GM12875 (cell line): Measurements from ENCODE around the gene MUC20.
A peak's percentile ranks its signal among the peaks of the same experiment; 100 is the strongest.
"Not testable (repeated sequence)": the region's sequence is repeated elsewhere in the genome, so short reads cannot be mapped to it uniquely, and the experiment has no call there.

ENCODE experiments used
- H3K4me3 ChIP-seq: one replicate; pipeline ENCODE4 v1.5.1; 2011; ENCODE audit warnings: low read depth, low read length, control low read depth
- TF ChIP-seq, protein P1 (sequence below): IDR thresholded peaks from 2 replicates; pipeline ENCODE4 v1.5.1; 2011; ENCODE audit warnings: low read depth, mild to moderate bottlenecking, control low read depth, inconsistent platforms, low read length, moderate library complexity, borderline replicate concordance; ENCODE audit not compliant: insufficient read depth

Gene MUC20

DNA sequence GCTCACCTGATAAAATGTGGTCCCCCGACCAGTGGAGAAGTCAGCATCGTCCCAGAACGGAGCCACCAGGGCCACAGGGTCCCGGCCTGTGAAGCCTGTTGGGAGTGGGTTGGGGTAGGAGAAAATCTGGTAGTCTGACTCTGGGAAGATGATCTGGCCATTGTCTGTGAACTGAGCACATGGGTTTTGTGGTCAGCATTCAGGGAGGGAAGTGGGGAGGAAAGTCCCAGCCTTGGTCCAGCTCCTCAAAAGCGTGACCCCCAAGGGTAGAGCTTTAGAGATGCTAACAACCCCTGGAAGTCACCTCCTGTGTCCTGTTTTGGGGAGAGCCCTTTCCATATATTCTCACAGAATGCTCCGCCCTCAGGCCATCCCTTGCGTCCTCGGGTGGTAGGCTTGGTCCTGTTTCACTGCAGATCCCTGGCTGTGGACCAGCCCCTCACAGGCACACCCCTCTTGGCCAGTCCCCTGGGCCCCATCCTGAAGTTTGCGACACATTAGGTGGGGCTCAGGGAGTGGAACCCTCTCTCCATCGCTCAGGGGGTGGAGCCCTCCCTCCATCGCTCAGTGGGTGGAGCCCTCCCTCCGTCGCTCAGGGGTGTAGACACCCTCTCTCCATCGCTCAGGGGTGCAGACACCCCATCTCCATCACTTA is 51.0 kb downstream of the MUC20 start:
- TF ChIP-seq, protein P1, sequence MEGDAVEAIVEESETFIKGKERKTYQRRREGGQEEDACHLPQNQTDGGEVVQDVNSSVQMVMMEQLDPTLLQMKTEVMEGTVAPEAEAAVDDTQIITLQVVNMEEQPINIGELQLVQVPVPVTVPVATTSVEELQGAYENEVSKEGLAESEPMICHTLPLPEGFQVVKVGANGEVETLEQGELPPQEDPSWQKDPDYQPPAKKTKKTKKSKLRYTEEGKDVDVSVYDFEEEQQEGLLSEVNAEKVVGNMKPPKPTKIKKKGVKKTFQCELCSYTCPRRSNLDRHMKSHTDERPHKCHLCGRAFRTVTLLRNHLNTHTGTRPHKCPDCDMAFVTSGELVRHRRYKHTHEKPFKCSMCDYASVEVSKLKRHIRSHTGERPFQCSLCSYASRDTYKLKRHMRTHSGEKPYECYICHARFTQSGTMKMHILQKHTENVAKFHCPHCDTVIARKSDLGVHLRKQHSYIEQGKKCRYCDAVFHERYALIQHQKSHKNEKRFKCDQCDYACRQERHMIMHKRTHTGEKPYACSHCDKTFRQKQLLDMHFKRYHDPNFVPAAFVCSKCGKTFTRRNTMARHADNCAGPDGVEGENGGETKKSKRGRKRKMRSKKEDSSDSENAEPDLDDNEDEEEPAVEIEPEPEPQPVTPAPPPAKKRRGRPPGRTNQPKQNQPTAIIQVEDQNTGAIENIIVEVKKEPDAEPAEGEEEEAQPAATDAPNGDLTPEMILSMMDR = no peak
- H3K4me3 ChIP-seq = no peak overlapping the region

DNA sequence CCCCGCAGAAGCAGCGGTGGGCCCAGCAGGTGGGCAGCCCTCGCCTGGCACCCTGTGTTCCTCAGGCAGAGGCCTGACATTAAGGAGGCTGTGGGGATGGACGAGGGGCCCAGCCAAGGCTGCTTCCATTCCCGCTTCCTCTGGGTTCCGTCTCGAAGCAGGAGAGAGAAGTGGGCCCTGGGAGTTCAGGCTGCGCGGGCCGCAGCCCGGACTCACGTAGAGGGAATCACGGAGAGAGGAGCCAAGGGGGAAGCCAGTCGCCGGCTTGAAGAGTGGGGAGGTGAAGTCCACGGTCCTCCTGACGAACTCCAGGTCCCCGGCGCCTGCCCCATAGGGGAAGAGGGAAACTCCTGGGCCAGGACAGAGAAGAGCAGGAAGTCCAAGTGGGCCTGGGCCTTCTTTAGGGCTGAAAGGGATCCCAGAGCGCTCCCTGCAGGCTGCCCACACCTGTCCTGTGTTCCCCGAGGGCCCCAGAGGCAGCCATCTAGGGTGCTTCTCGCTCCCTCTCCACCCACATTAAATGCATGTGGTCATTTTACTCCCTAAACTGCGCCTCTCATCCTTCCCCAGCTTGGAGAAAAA is 53.3 kb downstream of the MUC20 start:
- TF ChIP-seq, protein P1 = no peak

DNA sequence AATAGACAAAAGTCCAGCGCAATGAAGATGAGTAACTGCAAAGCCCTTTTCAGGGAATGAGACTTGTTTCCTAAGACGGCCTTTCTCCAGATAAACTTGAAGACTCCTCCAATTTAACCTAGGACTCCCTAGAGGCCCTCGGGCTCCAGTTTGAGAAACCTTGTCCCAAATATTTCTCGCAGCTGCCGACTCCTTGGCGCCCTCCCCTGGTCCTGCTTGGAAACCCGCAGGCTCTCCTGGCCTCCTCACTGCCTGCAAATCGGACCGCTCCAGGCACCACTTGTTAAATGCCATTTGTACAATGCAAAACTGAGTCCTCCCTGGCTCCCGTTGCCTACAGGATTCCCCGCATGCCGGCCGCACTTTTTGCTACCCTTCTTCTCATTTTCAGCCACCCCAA is 54.1 kb downstream of the MUC20 start:
- H3K4me3 ChIP-seq = no peak overlapping the region
- TF ChIP-seq, protein P1 = peak; percentile 29; the same call in 1 of the 2 replicates

More for the DNA sequence above, 53.3 kb downstream of the MUC20 start:
- H3K4me3 ChIP-seq = no peak overlapping the region

DNA sequence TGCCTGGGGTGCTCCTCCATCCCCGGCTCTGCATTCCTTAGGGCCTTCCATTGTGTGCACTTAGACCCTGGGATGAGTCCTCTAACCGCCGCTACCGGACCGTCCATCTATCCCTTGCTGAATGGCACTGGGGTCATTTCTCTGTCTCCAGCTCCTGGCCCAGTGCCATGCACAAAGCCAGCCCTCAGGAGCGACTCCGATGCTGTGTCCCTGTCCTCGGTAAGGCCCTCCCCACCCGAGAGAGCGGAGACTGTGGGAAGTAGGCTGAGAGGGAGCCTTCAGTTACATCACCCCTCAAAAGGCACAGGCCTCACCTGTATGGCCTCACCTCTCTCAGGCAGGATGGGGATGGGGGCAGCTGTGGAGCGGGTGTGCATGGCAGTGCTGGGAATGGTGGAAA is 57.2 kb downstream of the MUC20 start:
- TF ChIP-seq, protein P1 = no peak
- H3K4me3 ChIP-seq = no peak overlapping the region

DNA sequence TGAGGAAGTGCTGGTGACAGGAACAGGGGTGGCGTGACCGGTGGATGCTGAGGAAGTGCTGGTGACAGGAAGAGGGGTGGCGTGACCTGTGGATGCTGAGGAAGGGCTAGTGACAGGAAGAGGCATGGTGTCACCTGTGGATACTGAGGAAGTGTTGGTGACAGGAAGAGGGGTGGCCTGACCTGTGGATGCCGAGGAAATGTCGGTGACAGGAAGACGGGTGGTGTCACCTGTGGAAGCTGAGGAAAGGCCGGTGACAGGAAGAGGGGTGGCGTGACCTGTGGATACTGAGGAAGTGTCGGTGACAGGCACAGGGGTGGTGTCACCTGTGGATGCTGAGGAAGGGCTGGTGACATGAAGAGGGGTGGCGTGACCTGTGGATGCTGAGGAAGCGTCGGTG is 60.5 kb downstream of the MUC20 start:
- H3K4me3 ChIP-seq = not testable (repeated sequence)
